Ovary (tissue), 9 donors: Measurements from ENCODE around the gene CGGBP1. TPM values are rescaled to one million over a fixed set of nuclear protein-coding genes. Genes with fewer than 3 reads are reported as not detected.
A peak's percentile ranks its signal among the peaks of the same experiment; 100 is the strongest.

ENCODE experiments used
- DNase-seq, 5 donors: peaks; one replicate each; pipeline ENCODE4 v3.0.0-alpha.2; 2019 to 2020
- H3K27ac ChIP-seq, 2 donors: fragments of 200-600 bp; one replicate each; pipeline versions ENCODE4 v1.5.1 to v1.8.0; 2019 to 2022
- H3K27me3 ChIP-seq: fragments of 200-600 bp; one replicate; pipeline ENCODE4 v1.8.0; 2022
- H3K36me3 ChIP-seq: fragments of 200-600 bp; sonication (generic); one replicate; pipeline ENCODE4 v1.5.1; 2019
- H3K4me1 ChIP-seq: one replicate; pipeline ENCODE4 v1.8.1; 2013; ENCODE audit warnings: mild to moderate bottlenecking, moderate library complexity; ENCODE audit not compliant: insufficient read depth
- H3K4me3 ChIP-seq: fragments of 200-600 bp; sonication (generic); one replicate; pipeline ENCODE4 v1.5.1; 2017
- H3K9me3 ChIP-seq, 2 donors: fragments of 200-600 bp in 1 of 2; sonication (generic) in 1 of 2; one replicate each; pipeline versions ENCODE4 v1.5.1 to v1.8.1; 2013 to 2019; ENCODE audit warnings: mild to moderate bottlenecking in 1 of 2, moderate library complexity in 1 of 2
- EP300 ChIP-seq: sonication (generic); formaldehyde crosslinking; IDR thresholded peaks from one replicate; pipeline ENCODE4 v1.6.1; 2017; ENCODE audit warnings: antibody characterized with exemption
- POLR2A ChIP-seq: fragments of 450-650 bp; IDR thresholded peaks from one replicate; pipeline ENCODE4 v1.6.1; 2017; ENCODE audit warnings: antibody characterized with exemption, mild to moderate bottlenecking, moderate library complexity
- WGBS, 3 donors: extraction: QIAGEN DNeasy Blood & Tissue Kit in 1 of 3; methylation state at CpG; one replicate each; pipeline versions ENCODE4 v1.1.5 to v1.1.7; 2013 to 2017; 5-methylcytosine and 5-hydroxymethylcytosine counted together
- intact Hi-C, 4 donors: fragments of 100-400 bp; cut with DNase I; formaldehyde crosslinking; loops; one replicate each; pipeline versions ENCODE4 v1.11.0 to v1.15.1; 2022 to 2023
- polyA plus RNA-seq, 2 donors: library from polyadenylated mRNA; stranded (reverse); fragments of 200-250 nt in 1 of 2; fragments of 350-450 nt in 1 of 2; fragmentation: Illumina TruSeq in 1 of 2; extraction: RNeasy Lipid Tissue Mini Kit (QIAGEN cat#74804) in 1 of 2; gene quantifications; one replicate each; pipeline ENCODE4 v1.2.3, GENCODE V29; 2013 to 2014
- total RNA-seq, 7 donors: library from RNA; depleted of rRNA in 2 of 7; stranded (reverse); fragments of >200 nt in 2 of 7; fragmentation: NEBNext Ultra II Directional in 3 of 7; extraction: Animal tissue kit (Norgen Biotek cat#: 25700) in 3 of 7; gene quantifications; one replicate each; pipeline versions ENCODE4 v1.1.0 to v1.2.4, GENCODE V29; 2016 to 2023
- TF ChIP-seq, protein P1 (sequence below), 3 donors: fragments of 450-650 bp in 2 of 3; fragments of 200-600 bp in 1 of 3; IDR thresholded peaks; one replicate each; pipeline versions ENCODE4 v1.5.1 to v1.8.0; 2016 to 2022; ENCODE audit warnings: antibody characterized with exemption in 3 of 3, mild to moderate bottlenecking in 1 of 3
- donor health status: DM: no; HTN: no; CAD: no; lungs with moderate emphysema.
- donor health status: DM: no; HTN: no; CAD: no.
- donor health status: Bipolar disorder and iron deficiency.
- donor health status: DM: yes; HTN: yes; CAD: no.
- donor health status: DM: no; HTN: no; CAD: no.
- donor health status: DM: yes; HTN: yes; CAD: no.

The CGGBP1 gene
- total and polyA plus RNA-seq, 9 donors: 42.0 to 90.1 (median 65.6) TPM

DNA sequence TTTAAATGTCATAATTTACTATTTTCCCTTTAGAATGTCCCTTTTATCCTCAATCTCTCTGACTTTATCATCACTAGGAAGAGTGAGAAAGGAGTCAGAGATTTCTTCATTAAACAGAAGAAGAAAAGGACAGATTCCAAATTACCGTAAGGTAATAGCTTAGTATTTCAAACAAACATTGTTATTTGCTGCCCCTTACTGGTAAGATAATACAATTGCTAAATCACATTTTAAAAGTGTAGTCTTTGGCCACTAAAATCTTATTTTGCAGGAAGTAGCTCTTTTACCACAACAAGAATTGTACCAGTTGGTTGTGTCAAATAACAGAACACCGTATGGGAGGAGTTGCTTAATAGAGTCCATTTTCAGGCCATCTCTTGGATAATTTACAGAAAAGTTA is 53.7 kb downstream of the CGGBP1 start:
- intact Hi-C loops: no loop called here
- 1 to 5% (median 4%) methylated on average over 2 of the region's 2 CpGs for WGBS, 3 donors
- DNase-seq: no peak

DNA sequence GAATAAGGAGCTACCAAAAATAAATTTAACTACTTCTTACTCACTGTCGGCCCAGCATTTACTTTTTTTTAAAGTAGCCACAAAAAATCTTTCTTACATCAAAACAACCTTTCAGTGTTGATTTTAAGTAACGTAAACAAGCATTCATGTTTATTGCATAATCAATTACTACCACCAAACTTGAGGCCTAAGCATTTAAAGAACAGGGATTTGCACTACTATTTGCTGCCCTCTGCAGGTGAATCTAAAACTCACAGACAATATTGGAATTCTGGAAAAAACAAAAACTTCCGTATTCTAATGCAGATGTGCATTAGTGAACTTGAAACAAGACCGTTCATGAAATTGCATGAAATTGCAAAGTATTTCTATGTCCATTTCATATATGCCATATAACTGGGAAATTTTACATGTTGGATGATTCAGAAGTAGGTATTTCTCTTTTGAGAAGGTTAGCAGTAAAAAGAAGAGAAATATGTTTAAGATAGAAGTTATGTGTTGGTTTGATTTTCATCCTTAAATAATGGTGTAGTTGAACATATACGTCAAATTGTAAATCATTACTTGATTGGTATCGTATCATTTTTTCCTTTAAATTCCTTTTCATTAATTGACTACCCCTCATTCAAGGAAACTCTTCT is 55.6 kb downstream of the CGGBP1 start:
- TF ChIP-seq POLR2A (no peak), EP300 (no peak)
- TF ChIP-seq, protein P1, sequence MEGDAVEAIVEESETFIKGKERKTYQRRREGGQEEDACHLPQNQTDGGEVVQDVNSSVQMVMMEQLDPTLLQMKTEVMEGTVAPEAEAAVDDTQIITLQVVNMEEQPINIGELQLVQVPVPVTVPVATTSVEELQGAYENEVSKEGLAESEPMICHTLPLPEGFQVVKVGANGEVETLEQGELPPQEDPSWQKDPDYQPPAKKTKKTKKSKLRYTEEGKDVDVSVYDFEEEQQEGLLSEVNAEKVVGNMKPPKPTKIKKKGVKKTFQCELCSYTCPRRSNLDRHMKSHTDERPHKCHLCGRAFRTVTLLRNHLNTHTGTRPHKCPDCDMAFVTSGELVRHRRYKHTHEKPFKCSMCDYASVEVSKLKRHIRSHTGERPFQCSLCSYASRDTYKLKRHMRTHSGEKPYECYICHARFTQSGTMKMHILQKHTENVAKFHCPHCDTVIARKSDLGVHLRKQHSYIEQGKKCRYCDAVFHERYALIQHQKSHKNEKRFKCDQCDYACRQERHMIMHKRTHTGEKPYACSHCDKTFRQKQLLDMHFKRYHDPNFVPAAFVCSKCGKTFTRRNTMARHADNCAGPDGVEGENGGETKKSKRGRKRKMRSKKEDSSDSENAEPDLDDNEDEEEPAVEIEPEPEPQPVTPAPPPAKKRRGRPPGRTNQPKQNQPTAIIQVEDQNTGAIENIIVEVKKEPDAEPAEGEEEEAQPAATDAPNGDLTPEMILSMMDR (IDR thresholded peaks at IDR 0.05): peak in 1 of 3 donors; percentile 19
- no peak for DNase-seq
- 47 to 59% (median 52%) methylated on average over 6 of the region's 6 CpGs for WGBS, 3 donors
- Histone ChIP-seq H3K27me3 (no peaks in the 10 kb centered on the region), H3K9me3 (no peaks in the 10 kb centered on the region), H3K4me3 (no peak overlapping the region), H3K36me3 (no peaks in the 10 kb centered on the region), H3K27ac (no peak overlapping the region), H3K4me1 (no peaks in the 10 kb centered on the region)
- intact Hi-C loops: no loop called here

More for the DNA sequence above, 53.7 kb downstream of the CGGBP1 start:
- H3K27ac ChIP-seq: no peak overlapping the region
- H3K27me3 ChIP-seq: no peaks in the 10 kb centered on the region
- H3K4me1 ChIP-seq: no peaks in the 10 kb centered on the region
- TF ChIP-seq, protein P1 (IDR thresholded peaks at IDR 0.05): peak in 1 of 3 donors; percentile 12
- TF ChIP-seq POLR2A: no peak
- no peaks in the 10 kb centered on the region for H3K36me3 ChIP-seq
- H3K4me3 ChIP-seq: no peak overlapping the region
- no peaks in the 10 kb centered on the region for H3K9me3 ChIP-seq

DNA sequence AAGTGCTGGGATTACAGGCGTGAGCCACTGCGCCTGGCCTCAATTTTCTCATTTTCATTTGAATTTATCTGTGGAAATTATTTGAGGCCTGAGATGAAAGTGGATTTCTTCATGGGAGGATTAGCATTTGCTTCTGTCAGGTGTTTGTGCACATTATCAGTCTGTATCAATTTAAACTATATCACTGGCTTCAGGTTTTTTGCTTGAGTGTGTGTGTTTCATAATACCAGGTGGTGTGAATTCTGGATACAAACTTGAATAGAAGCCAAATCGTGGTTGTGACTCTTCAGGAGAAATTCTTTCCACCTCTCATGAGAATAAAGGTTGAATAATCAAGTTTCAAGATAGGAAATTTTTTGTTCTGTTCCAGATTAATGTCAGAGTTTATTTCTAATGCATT is 56.4 kb downstream of the CGGBP1 start:
- H3K9me3 ChIP-seq: no peaks in the 10 kb centered on the region
- H3K27me3 ChIP-seq: no peaks in the 10 kb centered on the region
- H3K4me1 ChIP-seq: no peaks in the 10 kb centered on the region
- H3K27ac ChIP-seq: no peak overlapping the region
- TF ChIP-seq, protein P1 (IDR thresholded peaks at IDR 0.05): no peak
- no peak for TF ChIP-seq EP300
- no peak for TF ChIP-seq POLR2A
- no peaks in the 10 kb centered on the region for H3K36me3 ChIP-seq
- WGBS, 3 donors: 85 to 87% (median 86%) methylated on average over 3 of the region's 3 CpGs
- no peak for DNase-seq
- no peak overlapping the region for H3K4me3 ChIP-seq
- intact Hi-C loops: no loop called here

Other genes with a start within 250 kb of the CGGBP1 start
- 10 to 100 TPM; 11.3 to 22.0 (median 15.2) TPM for gene ZNF654, start 250 bp upstream of the CGGBP1 start, total RNA-seq
- gene ZNF654, start 250 bp upstream of the CGGBP1 start, polyA plus RNA-seq: 1 to 10 TPM; 5.2 to 7.6 TPM
- gene C3orf38, start 91.0 kb upstream of the CGGBP1 start, total RNA-seq: 10 to 100 TPM; 13.9 to 25.8 (median 23.3) TPM
- 10 to 100 TPM in 1 of 2 donors, 1 to 10 TPM in 1; 7.2 to 22.1 TPM for gene C3orf38, start 91.0 kb upstream of the CGGBP1 start, polyA plus RNA-seq